ENCODE results near the gene OR2F2.

OR2F2 gene

DNA sequence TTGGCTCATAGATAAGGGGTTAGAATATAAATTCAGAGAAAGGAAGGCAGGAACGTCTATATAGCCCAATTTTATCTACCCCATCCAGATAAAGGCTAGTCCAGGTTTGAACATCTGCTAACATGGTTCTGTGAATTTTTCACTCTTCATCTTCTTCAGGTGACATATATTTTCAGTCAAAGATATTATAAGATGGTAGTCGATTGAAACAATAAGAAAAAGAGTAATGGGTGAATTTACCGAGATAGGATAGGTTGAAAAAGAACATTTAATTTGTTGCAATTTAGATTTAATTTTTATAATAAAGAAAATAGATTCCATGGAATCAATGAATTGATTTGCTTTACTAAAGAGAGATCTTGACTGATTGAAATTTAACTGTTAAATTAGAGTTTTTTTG, 19.5 kb downstream of the OR2F2 start, which contains the start of gene OR2F1:
Gene OR2F1, plus strand, starts transcription at position 301 of the 400 bp plus-strand sequence. CDS start 5,127 bp downstream, outside the sequence.
- DNase-seq: no peak
- TF ChIP-seq, protein P1, sequence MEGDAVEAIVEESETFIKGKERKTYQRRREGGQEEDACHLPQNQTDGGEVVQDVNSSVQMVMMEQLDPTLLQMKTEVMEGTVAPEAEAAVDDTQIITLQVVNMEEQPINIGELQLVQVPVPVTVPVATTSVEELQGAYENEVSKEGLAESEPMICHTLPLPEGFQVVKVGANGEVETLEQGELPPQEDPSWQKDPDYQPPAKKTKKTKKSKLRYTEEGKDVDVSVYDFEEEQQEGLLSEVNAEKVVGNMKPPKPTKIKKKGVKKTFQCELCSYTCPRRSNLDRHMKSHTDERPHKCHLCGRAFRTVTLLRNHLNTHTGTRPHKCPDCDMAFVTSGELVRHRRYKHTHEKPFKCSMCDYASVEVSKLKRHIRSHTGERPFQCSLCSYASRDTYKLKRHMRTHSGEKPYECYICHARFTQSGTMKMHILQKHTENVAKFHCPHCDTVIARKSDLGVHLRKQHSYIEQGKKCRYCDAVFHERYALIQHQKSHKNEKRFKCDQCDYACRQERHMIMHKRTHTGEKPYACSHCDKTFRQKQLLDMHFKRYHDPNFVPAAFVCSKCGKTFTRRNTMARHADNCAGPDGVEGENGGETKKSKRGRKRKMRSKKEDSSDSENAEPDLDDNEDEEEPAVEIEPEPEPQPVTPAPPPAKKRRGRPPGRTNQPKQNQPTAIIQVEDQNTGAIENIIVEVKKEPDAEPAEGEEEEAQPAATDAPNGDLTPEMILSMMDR (IDR thresholded peaks at IDR 0.05; ENCODE audit: low read depth, low read length, missing control alignments): no peak
- in situ Hi-C loops (cut with HindIII; ENCODE audit: low pct_ligation_motif_present, low sequenced_read_pairs): no loop called here
- Histone ChIP-seq H3K36me3 (replicated peaks) (no peaks in the 10 kb centered on the region), H3K27ac (no peak within 1 kb of the TSS), H3K27me3 (replicated peaks) (no peaks in the 10 kb centered on the region), H3K4me3 (ENCODE audit: low read depth, low read length) (no peak within 1 kb of the TSS)

DNA sequence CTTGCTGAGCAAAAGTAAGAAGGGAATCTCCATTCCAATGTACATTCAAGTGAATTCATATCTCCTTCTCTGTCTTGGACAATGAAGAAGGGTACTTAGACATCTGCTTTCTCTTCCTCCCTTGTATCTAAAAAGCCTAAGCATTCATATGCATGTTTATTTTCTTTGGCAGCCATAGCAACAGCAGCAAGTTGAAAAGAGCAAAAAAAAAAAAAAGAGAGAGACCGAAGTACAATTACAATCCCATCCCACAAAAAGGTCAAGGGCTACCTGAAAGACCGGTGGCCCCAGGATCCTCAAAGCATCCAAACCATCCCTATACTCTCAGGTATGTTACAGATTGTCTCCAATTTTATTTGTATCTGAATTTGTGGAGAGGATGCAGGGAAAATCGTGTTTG, 23.7 kb downstream of the OR2F2 start:
- H3K27ac ChIP-seq: no peak overlapping the region
- no peaks in the 10 kb centered on the region for H3K27me3 ChIP-seq (replicated peaks)
- H3K36me3 ChIP-seq (replicated peaks): no peaks in the 10 kb centered on the region
- no peak for DNase-seq
- in situ Hi-C loops (cut with HindIII; ENCODE audit: low pct_ligation_motif_present, low sequenced_read_pairs): no loop called here
- H3K4me3 ChIP-seq (ENCODE audit: low read depth, low read length): no peak overlapping the region
- TF ChIP-seq, protein P1 (IDR thresholded peaks at IDR 0.05; ENCODE audit: low read depth, low read length, missing control alignments): no peak

DNA sequence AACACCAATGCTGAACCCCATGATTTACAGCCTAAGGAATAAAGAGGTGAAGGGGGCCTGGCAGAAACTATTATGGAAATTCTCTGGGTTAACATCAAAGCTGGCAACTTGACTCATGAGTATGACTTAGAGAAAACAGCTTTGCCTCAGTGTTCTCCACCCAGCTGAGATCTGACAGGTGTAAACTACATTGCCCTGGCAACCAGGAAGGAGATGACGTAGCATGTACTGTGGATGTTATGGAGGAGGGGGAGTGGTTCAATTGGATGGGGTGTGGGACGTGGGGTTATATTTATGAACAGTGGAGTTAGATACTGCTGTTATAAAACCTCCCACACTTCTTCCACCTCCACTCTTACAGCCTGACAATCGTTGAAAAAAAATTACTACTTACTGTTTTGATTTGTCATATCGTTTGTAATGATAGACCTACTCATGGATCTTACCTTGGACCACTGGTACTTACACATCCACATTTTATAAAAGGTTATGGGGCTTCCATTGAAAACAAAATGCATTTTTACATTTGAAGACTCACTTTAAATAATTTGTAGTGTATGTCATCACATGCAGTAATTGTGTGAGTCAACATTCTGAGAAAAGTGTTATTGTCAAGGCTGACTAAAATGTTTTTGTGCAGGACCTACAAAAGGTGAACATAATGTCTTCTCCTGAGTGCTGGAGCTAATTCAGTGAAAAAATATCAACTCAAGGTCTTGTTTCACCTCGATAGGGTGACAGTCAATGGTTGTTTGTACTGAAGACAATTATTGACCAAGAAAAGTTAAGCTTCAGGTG, 26.0 kb downstream of the OR2F2 start:
- Histone ChIP-seq H3K36me3 (replicated peaks) (no peaks in the 10 kb centered on the region), H3K4me3 (ENCODE audit: low read depth, low read length) (no peak overlapping the region), H3K27me3 (replicated peaks) (no peaks in the 10 kb centered on the region), H3K27ac (no peak overlapping the region)
- TF ChIP-seq, protein P1 (IDR thresholded peaks at IDR 0.05; ENCODE audit: low read depth, low read length, missing control alignments): no peak
- in situ Hi-C loops (cut with HindIII; ENCODE audit: low pct_ligation_motif_present, low sequenced_read_pairs): no loop called here
- DNase-seq: no peak

DNA sequence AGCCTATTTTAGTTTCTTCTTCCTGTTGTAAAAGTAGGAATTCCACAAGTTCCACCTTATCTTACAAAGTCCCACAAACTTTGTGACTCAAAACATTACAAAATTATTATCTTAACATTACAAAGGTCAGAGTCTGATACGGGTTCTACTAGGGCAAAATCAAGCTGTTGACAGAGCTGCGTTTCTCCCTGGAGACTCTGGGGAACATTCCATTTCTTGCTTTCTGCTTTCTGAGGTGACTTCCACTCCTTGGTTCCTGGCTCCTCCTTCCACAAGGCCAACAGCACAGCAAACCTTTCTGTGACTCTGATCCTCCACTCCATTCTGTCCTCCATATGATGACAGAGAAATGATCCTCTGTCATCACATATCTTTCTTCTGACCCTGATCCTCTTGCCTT, 30.2 kb downstream of the OR2F2 start:
- H3K27me3 ChIP-seq (replicated peaks): no peaks in the 10 kb centered on the region
- TF ChIP-seq, protein P1 (IDR thresholded peaks at IDR 0.05; ENCODE audit: low read depth, low read length, missing control alignments): no peak

DNA sequence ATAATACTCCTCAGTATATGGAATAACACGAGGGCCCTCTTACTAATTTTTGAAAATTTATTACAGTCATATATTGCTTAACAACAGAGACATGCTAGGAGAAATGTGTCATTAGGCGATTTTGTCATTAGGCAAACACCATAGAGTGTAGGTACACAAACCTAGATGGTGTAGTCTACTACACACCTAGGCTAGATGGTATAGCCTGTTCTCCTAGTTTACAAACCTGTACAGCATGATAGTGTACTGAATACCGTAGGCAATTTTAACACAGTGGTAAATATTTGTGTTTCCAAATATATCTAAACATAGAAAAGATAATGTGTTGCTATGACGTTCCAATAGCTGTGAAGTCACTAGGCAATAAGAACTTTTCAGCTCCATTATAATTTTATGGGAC, 32.4 kb downstream of the OR2F2 start:
- Histone ChIP-seq H3K27ac (no peak overlapping the region), H3K36me3 (replicated peaks) (no peaks in the 10 kb centered on the region), H3K27me3 (replicated peaks) (no peaks in the 10 kb centered on the region), H3K4me3 (ENCODE audit: low read depth, low read length) (no peak overlapping the region)
- DNase-seq: no peak
- TF ChIP-seq, protein P1 (IDR thresholded peaks at IDR 0.05; ENCODE audit: low read depth, low read length, missing control alignments): no peak
- in situ Hi-C loops (cut with HindIII; ENCODE audit: low pct_ligation_motif_present, low sequenced_read_pairs): no loop called here

More for the DNA sequence above, 30.2 kb downstream of the OR2F2 start:
- in situ Hi-C loops (cut with HindIII; ENCODE audit: low pct_ligation_motif_present, low sequenced_read_pairs): no loop called here
- DNase-seq: peak; percentile 47
- H3K27ac ChIP-seq: peak overlapping the region; percentile 20
- H3K4me3 ChIP-seq (ENCODE audit: low read depth, low read length): no peak overlapping the region
- no peaks in the 10 kb centered on the region for H3K36me3 ChIP-seq (replicated peaks)
